GM20431 (cell line): ENCODE measurements around the gene PRKCE.
"Not testable (repeated sequence)": the region's sequence is repeated elsewhere in the genome, so short reads cannot be mapped to it uniquely, and the experiment has no call there.

Experiments used
- in situ Hi-C: fragments of 300-500 bp; cut with MseI, MboI; formaldehyde crosslinking; loops from one replicate; pipeline ENCODE4 v1.15.0; 2020; ENCODE audit warnings: low sequenced_read_pairs; ENCODE audit not compliant: unreplicated experiment

Gene PRKCE

DNA sequence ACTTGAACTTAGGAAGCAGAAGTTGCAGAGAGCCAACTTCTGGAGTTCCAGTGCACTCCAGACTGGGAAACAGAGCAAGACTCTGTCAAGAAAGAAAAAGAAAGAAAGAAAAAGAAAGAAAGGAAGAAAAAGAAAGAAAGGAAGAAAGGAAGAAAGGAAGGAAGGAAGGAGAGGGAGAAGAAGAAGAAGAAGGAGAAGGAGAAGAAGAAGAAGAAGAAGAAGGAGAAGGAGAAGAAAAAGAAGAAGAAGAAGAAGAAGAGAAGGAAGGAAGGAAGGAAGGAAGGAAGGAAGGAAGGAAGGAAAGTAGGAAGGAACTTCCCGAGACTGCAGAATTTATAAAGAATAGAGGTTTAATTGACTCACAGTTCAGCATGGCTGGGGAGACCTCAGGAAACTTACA lies 65.0 kb downstream of the PRKCE start:
- in situ Hi-C loops, result not testable (repeated sequence)

DNA sequence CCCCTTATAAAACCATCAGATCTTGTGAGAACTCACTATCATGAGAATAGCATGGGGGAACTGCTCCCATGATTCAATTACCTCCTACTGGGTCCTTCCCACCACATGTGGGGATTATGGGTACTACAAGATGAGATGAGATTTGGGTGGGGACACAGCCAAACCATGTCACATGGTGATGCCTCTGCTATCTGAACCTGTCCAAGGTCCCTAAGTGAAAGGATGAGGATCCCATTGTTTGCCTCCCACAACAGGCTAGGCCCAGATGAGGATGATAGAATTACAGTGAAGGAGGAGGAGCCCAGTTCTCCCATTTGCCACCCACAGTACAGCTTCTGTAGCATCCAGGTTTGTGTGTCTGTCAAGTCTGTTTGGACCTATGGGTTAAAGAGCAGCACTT lies 65.4 kb downstream of the PRKCE start:
- in situ Hi-C loops, result no loop called here

DNA sequence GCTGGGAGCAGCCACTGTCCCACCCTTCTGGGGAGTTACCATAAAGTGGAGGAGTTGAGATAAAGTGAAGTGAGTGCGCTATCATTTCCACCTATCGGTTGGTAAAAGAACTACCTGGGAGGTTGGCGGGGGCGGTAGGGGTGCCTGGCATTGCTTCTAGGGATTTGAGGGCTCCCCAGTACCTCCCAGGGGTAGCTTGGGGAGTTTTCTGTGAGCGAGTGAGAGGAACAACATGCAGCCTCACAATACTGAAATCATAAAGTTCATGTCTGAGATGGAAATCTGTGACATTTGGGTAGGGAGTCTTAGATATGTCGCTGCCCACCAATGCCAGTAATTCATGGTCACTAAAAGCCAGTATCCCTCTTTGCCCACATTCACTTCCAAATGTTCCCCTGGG lies 68.7 kb downstream of the PRKCE start:
- in situ Hi-C loops, result no loop called here

DNA sequence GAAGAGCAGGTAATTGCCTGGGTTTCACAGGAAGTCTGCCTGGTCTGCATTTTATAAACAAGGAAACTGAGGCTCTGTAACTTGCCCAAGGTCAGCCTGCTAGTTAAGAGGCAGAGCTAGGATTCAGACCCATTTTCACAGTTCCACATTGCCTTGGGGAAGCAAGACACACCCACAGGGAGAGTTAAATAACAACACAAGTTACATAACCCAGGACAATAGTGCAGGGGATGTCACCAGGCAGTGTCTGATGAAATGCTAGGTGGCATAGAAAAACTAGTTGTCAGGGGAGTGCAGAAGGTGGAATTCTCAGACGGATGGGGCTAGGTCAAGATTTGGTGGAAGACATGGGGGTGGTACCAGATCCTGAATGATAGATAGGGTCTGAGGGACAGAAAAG lies 69.7 kb downstream of the PRKCE start:
- in situ Hi-C loops, result no loop called here

DNA sequence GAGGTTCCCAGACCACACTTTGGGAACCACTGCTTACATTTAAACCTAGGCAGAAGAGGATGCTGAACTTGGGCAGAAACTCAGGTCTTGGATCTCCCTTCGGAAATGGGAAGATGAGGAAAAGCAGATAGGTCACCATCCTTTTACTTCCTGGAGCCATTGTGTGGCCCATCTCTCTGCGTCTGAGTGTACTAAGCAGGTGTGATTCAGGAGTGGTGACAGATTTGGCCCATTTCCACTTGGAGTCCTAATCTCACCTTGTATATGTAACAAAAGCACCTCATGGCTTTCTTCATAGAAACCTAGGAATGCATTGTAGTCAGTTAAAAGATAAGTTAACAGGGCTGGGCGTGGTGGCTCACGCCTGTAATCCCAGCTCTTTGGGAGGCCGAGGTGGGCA lies 71.0 kb downstream of the PRKCE start:
- in situ Hi-C loops, result no loop called here

DNA sequence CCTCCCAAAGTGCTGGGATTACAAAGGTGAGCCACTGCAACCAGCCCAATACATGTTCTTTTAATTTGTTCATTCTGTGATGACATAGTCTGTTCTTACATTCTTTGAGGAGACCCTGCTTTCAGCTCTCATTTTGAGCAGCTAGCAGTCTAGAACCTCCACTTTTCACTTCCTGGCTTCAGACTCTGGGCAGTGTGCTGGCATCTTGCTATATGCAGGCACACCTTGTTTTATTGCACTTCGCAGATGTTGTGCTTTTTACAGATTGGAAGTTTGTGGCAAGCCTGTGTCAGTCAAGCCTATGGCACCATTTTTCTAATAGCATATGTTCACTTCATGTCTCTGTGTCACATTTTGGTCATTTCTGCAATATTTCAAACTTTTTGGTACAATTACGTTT lies 72.4 kb downstream of the PRKCE start:
- in situ Hi-C loops, result no loop called here

DNA sequence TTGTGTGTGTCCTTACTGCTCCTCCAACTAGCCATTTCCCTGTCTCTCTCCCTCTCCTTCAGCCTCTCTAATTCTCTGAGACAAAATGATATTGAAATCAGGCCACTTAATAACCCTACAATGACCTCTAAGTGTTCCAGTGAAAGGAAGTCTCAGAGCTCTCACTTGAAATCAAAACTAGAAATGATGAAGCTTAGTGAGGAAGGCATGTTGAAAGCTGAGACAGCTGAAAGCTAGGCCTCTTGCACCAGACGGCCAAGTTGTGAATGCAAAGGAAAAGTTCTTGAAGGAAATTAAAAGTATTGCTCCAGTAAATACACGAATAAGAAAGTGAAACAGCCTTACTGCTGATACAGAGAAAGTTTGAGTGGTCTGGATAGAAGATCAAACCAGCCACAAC lies 72.9 kb downstream of the PRKCE start:
- in situ Hi-C loops, result no loop called here

DNA sequence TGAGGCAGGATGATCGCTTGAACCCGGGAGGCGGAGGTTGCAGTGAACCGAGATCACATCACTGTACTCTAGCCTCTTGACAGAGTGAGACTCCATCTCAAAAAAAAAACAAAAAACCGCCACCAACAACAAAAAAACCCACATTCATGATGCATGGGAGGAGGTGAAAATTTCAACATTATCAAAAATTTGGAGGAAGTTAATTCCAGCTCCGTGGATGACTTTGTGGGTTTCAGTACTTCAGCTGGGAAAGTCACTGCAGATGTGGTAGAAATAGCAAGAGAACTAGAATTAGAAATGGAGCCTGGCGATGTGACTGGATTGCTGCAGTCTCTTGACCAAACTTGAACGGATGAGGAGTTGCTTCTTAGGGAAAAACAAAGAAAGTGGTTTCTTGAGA lies 74.3 kb downstream of the PRKCE start:
- in situ Hi-C loops, result no loop called here

DNA sequence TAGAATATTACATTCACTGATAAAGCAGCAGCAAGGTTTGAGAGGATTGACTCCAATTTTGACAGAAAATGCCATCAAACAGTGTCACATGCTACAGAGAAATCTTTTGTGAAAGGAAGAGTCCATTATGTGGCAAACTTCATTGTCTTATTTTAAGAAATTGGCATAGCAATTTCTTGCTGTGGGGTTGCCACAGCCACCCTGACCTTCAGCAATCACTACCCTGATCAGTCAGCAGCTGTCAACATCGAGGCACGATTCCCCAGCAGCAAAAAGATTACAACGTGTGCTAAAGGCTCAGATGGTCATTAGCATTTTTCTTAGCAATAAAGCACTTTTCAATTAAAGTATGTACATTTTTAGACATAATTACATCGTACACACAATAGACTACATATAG lies 74.7 kb downstream of the PRKCE start:
- in situ Hi-C loops, result no loop called here

DNA sequence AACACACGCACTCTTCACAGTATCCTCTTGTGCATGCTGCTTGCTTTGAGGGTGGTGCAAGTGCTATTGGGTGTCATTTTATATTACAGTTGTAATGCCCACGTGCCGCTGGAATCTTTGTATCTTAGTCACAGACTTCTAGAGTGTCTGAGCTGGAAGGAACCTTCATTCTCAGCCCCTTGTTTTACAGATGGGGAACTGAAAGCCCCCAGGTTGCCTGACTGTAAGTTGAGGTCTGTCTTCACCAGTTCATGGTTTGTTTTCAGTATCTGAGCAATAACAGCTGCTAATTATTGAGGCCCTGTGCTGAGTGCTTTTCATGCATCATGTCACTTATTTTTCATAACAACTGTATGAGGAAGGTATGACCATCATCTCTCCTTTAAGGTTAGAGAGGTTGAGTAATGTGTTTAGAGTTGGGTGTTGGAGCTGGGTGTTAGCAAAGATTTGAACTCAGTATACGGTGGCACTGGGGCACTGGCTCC lies 77.0 kb downstream of the PRKCE start:
- in situ Hi-C loops, result no loop called here

DNA sequence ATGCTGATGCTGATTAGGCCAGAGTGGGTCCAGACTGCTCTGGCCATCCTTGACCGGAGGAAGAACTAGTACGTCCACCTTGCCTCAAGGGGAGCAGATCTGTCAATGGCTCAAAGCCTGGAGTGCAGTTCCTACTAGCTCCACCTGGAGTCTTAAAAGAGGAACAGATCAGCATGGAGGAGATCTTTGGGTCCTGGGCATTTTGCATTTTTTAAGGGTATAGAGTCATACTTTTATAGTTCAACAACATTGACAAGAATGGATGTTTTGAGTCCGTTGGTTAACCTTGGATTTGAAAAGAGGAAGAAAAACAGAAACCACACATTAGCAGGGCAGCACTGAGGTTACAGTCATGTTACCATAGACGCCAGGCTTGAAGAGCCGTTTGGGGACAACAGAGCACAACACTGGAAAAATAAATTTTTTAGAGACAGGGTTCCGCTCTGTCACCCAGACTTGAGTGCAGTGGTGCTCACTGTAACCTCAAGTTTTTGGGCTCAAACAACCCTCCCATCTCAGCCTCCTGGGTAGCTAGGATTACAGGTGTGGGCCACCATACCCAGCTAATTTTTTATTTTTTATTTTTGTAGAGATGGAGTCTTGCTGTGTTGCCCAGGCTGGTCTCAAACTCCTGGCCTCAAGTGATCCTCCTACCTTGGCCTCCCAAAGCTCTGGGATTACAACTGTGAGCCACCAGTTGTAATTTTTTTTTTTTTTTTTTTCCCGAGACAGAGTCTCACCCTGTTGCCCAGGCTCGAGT lies 78.5 kb downstream of the PRKCE start:
- in situ Hi-C loops, result no loop called here

DNA sequence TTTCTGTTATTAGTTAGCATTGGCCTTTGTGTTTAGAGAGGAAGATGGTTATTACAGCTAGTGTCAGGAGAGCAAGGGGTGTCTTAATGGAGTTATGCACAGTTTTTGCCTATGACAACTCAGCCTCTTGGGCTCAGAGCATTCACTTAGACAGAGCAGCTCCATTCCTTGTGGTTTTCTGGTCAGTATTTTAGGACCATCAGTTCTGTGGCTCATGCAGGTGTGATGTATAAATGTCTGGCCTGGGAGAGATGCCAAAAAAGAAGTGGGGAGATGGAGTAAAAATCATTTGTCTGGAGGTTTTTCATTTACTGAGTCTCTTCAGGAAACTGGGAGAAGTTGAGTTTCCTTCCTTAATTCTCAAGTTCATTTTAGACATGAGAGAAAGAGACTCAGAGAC lies 79.7 kb downstream of the PRKCE start:
- in situ Hi-C loops, result no loop called here

DNA sequence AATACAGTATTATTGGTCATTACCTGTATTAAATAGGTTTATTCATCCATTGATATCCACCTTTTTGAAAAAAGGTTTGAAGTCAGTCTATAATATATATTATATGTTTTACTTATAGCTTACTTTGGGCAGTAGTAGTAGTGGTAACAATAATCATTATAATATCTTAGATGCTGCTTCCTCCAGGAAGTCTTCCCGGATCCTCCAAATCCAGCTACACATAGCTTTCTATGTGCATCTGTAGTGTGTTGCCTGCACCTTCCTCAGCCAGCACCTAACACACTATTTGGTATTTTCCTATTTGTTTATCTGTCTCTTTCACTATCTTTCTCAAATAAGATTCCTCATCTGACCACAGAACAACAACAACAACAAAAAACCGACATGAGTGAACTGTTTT lies 81.0 kb downstream of the PRKCE start:
- in situ Hi-C loops, result no loop called here

DNA sequence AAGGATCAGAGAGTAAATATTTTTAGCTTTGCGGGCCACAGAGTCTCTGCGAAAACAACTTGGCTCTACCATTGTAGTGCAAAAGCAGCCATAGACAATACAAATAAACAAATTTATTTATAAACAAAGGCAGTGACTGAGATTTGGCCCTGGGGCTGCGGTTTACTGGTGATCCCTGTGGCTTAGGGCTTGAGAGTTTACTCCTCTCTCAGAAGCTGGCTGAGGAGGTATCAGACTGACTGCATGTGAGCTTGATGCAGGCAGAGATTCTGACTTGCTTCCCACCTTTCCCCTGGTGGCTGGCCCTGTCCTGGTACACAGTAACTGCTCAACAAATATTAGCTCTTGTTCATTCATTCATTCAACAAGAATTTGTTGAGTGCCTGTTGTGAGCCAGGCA lies 81.5 kb downstream of the PRKCE start:
- in situ Hi-C loops, result no loop called here

DNA sequence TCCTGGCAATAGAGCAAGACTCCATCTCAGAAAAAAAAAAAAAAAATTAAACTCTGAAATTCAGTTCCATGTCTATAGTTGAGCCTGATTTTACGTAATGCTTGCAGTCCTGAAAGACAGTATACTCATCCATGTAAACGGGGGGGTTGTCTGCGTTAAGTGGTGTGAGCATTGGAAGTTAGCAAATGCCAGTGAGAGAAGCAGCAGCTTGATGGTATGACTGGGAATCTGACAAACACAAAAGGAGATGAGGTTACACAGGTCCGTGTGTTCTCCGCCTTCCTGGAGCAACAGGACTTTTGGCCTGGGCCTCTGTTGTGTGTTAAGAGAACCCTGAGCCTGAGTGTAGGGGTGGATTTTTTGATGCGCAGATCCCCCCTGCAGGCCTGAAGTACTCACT lies 82.9 kb downstream of the PRKCE start:
- in situ Hi-C loops, result no loop called here

DNA sequence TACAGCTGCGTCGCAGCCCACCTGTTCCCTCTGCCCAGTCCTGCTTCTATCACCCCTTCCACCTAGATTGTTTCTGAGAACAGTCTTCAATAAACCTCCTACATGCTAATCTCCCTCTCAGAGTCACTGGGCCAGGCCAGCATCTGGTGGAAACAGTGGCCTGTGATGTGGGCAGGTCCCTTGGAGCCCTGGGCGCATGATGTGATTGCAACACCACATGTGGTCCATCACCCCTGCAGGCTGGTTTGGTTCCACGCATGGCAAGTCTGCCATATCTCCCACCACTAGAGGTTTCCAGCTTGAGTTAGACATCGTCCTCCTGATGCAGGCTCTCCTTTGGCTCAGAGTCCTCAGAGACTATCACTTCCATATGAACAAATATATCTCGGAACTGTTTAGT lies 83.5 kb downstream of the PRKCE start:
- in situ Hi-C loops, result no loop called here

DNA sequence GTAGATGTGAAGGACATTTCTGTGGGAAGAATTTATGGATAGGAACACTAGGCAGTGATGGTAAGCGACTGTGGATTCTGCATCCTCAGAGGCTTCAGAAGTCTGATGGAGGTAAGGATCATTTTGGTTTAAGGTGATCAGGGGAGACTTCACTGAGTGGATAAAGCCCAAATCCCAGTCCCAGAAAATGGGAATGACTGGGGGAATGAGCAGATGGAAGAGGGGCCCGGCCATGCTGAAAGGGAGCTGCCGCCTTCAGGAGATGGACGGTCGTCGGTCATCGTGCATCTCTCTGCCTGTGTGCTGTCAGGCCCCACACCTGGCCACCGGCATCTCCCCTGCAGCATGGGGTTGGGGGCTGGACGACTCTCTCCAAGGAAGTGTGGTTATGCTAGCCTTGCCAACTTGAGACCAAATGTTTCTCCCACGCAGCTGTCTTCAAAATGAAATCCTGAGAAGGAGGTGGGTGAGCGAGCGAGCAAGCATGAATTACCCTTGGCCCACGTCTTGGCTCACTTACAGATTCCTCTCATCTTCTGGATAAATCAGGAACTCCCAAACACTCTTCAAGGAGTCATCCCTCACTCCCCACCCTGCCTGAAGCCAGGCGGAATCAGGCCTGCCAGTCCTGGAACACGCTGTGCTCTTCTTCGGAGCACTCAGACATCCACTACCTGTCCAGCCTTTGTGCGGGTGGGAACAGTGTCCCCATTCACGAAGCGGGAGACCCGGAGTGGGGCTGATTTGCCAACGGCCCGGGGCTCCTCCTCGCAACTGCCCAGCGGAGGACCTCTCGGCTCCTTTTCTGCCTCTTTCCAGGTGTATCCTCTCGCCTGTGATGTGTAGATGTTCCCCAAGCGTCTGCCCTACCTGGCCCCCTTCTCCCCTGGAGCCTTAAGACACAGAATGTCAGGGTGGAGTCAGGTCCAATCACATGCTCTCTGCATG lies 85.6 kb downstream of the PRKCE start:
- in situ Hi-C loops, result no loop called here

DNA sequence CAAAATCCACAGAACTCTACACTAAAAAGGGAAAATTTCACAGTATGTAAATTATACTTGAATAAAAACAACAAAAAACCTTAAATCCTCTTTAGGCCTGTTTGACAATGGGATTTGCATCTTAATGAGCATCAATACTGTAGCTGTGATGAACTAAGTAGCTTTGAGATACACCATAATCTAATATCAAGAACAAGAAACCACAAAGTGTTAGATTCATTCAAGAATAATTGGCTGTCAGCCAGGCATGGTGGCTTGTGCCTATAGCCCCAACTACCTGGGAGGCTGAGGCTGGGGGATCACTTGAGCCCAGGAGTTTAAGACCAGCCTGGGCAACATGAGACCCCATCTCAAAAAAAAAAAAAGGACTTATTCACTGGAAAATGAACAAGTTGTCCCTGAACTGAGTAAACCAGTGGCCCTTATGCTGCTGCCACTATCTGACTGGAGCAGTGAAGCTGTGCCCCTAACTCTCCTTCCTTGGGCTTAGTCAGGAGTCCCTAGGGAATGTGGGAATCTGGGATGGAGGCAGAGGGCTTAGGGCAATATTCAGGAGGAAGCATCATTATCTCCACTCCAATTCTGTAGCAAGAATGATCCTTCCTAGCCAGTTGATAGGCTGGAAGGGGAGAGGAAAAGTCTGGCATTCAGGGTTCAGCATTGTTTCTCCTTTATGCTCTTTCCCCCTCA lies 88.5 kb downstream of the PRKCE start:
- in situ Hi-C loops, result no loop called here

DNA sequence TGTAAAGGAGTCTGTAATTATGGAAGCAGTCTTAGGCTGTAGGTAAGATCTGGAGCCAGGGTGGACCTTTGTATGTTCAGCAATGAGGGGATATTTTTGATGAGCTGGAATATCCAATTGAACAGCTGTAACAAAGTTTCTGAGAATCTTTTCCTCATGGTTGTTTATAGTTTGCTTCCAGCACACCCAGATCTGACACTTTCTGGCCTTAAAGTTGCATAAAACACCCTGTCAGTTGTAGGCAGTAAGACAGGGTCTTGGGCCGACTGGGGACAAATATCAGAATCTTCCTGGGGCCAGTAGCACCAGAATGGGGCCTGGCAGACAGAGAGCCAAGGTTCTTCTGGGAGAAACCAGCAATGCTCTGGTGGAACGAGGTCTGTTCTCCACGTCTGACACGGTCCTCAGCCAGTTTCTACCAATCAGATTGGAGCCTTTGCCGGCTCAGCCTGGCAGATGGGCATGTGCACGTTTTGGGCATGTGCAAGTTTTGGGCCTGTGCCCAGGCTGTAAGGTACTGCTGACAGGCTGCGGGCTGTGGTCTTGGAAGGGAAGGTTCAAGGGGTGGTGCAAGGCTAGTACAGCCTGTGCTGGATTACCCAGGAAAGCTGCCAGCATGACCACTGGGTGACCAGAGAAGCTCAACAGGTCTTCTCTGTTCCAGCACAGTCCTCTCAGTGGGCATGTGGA lies 89.8 kb downstream of the PRKCE start:
- in situ Hi-C loops, result no loop called here
